OCI-LY3 (cell line): Measurements from ENCODE around the gene LPCAT2.
A peak's percentile ranks its signal among the peaks of the same experiment; 100 is the strongest.

Source experiments
- CTCF ChIP-seq: fragments of 200-600, 300-600 bp; sonication (generic); IDR thresholded peaks from 2 replicates; pipeline ENCODE4 v1.5.1; 2014; ENCODE audit warnings: antibody characterized with exemption, low read length, low read depth
- EZH2phosphoT487 ChIP-seq: fragments of 200-600 bp; shearing (Covaris generic); IDR thresholded peaks from 2 replicates; pipeline ENCODE4 v1.6.1; 2018; ENCODE audit warnings: antibody characterized with exemption, mixed run types, low read depth

DNA sequence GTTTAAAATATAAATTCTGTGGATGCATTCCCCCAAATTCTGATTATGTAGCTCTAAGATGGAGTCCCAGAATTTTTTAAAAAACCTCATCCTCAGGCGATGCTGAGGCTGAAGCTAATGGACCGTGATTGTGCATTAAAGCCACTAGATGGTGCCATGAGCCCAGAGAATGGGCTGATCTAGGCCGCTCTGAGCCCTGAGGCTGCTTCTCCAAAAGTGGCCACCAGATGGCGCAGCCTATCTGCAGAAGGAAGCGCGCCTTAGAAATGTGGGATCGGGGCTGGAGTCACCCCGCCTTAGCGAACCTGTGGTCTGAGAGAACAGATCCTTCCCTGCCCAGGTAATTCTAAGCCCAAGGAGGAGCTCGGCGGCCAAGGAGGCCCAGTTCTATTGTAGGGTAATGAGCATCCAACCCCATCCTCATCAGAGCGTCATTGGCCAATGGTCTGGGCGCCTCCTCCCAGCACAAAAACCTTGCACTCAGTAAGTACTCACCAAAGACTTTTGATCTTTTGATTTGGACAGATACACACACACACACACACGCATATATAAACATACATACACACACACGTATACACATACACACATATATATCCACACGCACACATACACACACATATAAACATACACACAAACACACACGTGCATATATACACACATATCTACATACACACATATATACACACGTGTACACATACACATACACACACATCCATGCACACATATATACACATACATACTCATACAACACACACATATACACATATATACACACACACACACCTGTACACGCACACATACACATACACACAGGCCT is 43.6 kb upstream of the LPCAT2 start:
- TF ChIP-seq CTCF (peak; percentile 99), EZH2phosphoT487 (no peak)
